ENCODE results near the gene TNNT3.

Gene TNNT3

GRCh38 chr11:1952806-1953482 lies 33.4 kb downstream of the TNNT3 start:
- peak in 1 of 2 donors; percentile 24 for DNase-seq
- Histone ChIP-seq H3K4me3 (no peak overlapping the region), H3K36me3 (no peaks in the 10 kb centered on the region), H3K27ac (no peak overlapping the region), H3K4me1 (no peaks in the 10 kb centered on the region), H3K27me3 (no peaks in the 10 kb centered on the region), H3K9me3 (no peaks in the 10 kb centered on the region)
- intact Hi-C loops (cut with DNase I; ENCODE audit: low total_unique reads) = no loop called here
- TF ChIP-seq CTCF (IDR thresholded peaks at IDR 0.05) = no peak

GRCh38 chr11:1953489-1954266 lies 34.2 kb downstream of the TNNT3 start:
- no peak overlapping the region for H3K4me3 ChIP-seq
- H3K9me3 ChIP-seq = no peaks in the 10 kb centered on the region
- intact Hi-C loops (cut with DNase I; ENCODE audit: low total_unique reads) = no loop called here
- H3K36me3 ChIP-seq = no peaks in the 10 kb centered on the region
- peak in 1 of 2 donors; percentile 60 for DNase-seq
- H3K27me3 ChIP-seq = no peaks in the 10 kb centered on the region
- H3K4me1 ChIP-seq = no peaks in the 10 kb centered on the region
- TF ChIP-seq CTCF (IDR thresholded peaks at IDR 0.05) = peak in 1 of 2 experiments; percentile 23
- H3K27ac ChIP-seq = no peak overlapping the region

GRCh38 chr11:1958367-1958766 lies 38.9 kb downstream of the TNNT3 start:
- Histone ChIP-seq H3K36me3 (no peaks in the 10 kb centered on the region), H3K27me3 (no peaks in the 10 kb centered on the region), H3K4me1 (no peaks in the 10 kb centered on the region), H3K27ac (no peak overlapping the region), H3K4me3 (no peak overlapping the region), H3K9me3 (no peaks in the 10 kb centered on the region)
- intact Hi-C loops (cut with DNase I; ENCODE audit: low total_unique reads) = no loop called here
- no peak for DNase-seq
- no peak for TF ChIP-seq CTCF (IDR thresholded peaks at IDR 0.05)

DNA sequence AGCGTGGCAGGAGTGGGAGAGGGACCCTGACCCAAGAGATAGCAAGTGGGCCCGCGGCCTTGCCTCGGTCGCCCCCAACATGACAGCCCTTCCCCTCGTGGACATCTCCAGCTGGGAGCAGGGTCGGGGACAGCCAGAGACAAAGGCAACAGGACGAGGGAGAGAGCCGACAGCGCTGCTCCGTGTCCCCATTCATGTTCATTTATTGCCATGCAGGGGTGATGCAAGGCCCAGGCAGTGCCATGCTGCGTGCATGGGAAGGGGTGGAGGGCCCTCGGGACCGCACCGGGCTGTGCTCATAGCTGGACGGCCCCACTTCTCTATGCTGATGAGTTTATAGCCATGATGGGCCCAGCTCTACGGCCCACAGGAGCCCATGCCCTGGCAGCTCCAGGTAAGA lies 40.3 kb downstream of the TNNT3 start:
- DNase-seq = peak in 1 of 2 donors; percentile 38
- intact Hi-C loops (cut with DNase I; ENCODE audit: low total_unique reads) = no loop called here
- Histone ChIP-seq H3K27me3 (no peaks in the 10 kb centered on the region), H3K9me3 (no peaks in the 10 kb centered on the region), H3K27ac (no peak overlapping the region), H3K4me1 (no peaks in the 10 kb centered on the region), H3K36me3 (no peaks in the 10 kb centered on the region), H3K4me3 (no peak overlapping the region)
- TF ChIP-seq CTCF (IDR thresholded peaks at IDR 0.05) = no peak

DNA sequence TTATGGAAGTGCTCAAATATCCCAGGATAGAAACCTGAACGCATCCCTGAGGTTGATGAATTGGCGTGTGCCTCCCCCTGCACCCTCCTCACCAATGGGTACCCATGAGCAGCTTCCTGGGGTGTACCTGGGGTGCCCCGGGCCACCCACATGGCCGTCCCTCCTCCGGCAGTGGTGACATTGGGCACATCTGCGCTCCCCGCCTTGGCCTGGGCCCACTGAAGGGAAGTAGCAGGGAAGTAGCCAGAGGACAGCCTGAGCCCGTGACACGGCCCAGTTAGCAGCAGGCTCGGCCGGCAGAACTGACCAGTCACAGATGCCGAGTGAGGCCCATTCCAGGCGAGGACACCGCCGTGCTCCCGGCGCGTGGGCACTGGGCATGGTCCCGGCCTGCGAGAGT lies 44.4 kb downstream of the TNNT3 start:
- Histone ChIP-seq H3K4me3 (no peak overlapping the region), H3K36me3 (no peaks in the 10 kb centered on the region), H3K4me1 (no peaks in the 10 kb centered on the region), H3K27me3 (no peaks in the 10 kb centered on the region), H3K9me3 (no peaks in the 10 kb centered on the region), H3K27ac (no peak overlapping the region)
- no peak for TF ChIP-seq CTCF (IDR thresholded peaks at IDR 0.05)
- peak in 1 of 2 donors; percentile 6 for DNase-seq
- intact Hi-C loops (cut with DNase I; ENCODE audit: low total_unique reads) = no loop called here

Measured in tibial artery (tissue), 4 donors.